H1 (cell line): ENCODE data around the gene CD200. TPM values are rescaled to one million over a fixed set of nuclear protein-coding genes. Genes with fewer than 3 reads are reported as not detected.

ENCODE experiments used
- BACH1 ChIP-seq: IDR thresholded peaks from 2 replicates; pipeline ENCODE4 v1.6.1; 2012; ENCODE audit warnings: low read length, improper control_type of control experiment
- CHD7 ChIP-seq: fragments of 300-600 bp; sonication (generic); IDR thresholded peaks from 2 replicates; pipeline ENCODE4 v1.7.1; 2012; ENCODE audit warnings: low read length, moderate library complexity, mild to moderate bottlenecking, inconsistent platforms; ENCODE audit not compliant: insufficient replicate concordance
- polyA plus RNA-seq, 7 experiments: library from polyadenylated mRNA; depleted of rRNA in 3 of 7; stranded (reverse) in 5 of 7; unstranded in 2 of 7; fragments of >200 nt in 5 of 7; fragments of 200-250 nt in 2 of 7; gene quantifications; 1 replicate in 5 of 7; 2 replicates in 1 of 7; 4 replicates in 1 of 7; pipeline versions ENCODE4 v1.2.1 to v1.2.3, GENCODE V29; 2011 to 2013; ENCODE audit warnings: missing spikeins in 2 of 7, mixed read lengths in 2 of 7
- total RNA-seq: library from RNA; stranded (reverse); fragmentation: NEBNext Ultra II Directional; extraction: Animal tissue kit (Norgen Biotek cat#: 25700); gene quantifications from 2 replicates; pipeline ENCODE4 v1.2.1, GENCODE V29; 2021

The CD200 gene
- total and polyA plus RNA-seq, 2 of the 8 experiments (the other 6 are each of a cell fraction or from before 2014, with no cell fraction given) = 45.8 to 50.2 TPM

GRCh38 chr3:112355307-112355687, 22.3 kb downstream of the CD200 start (continued):
- TF ChIP-seq CHD7 (no peak), BACH1 (peak; percentile 36; the same call in 1 of the 2 replicates)
